CD8-positive, alpha-beta memory T cell (primary cell): Measurements from ENCODE around the gene ZC3HAV1L. TPM values are rescaled to one million over a fixed set of nuclear protein-coding genes. Genes with fewer than 3 reads are reported as not detected.
"Not testable (repeated sequence)": the region's sequence is repeated elsewhere in the genome, so short reads cannot be mapped to it uniquely, and the experiment has no call there.

Experiments
- CTCF ChIA-PET: fragments of 350-600 bp; sonication (Branson Sonifier 250); formaldehyde crosslinking; loops from one replicate; lab custom pipeline; 2021; ENCODE audit warnings: antibody characterized with exemption; lab: Charles Lee
- POLR2A ChIA-PET: fragments of 350-600 bp; sonication (Branson Sonifier 250); formaldehyde crosslinking; loops from one replicate; lab custom pipeline; 2021; ENCODE audit warnings: antibody characterized with exemption; lab: Charles Lee
- DNase-seq, 5 donors: peaks; one replicate each; pipeline versions ENCODE4 v3.0.0 to v3.0.0-alpha.2; 2020 to 2022; ENCODE audit warnings: mixed read lengths in 1 of 5
- H3K27ac ChIP-seq: one replicate; pipeline ENCODE4 v1.7.0; 2013; ENCODE audit warnings: low read depth, mild to moderate bottlenecking, low read length, moderate library complexity
- H3K27me3 ChIP-seq: 2 replicates; pipeline ENCODE4 v1.7.0; 2013; ENCODE audit warnings: low read length, mild to moderate bottlenecking; ENCODE audit not compliant: insufficient read depth, poor library complexity, severe bottlenecking
- H3K36me3 ChIP-seq: 2 replicates; pipeline ENCODE4 v1.7.0; 2013; ENCODE audit warnings: mild to moderate bottlenecking, low read length, moderate library complexity; ENCODE audit not compliant: insufficient read depth
- H3K4me1 ChIP-seq: 2 replicates; pipeline ENCODE4 v1.7.0; 2013; ENCODE audit warnings: mild to moderate bottlenecking, low read length, moderate library complexity; ENCODE audit not compliant: insufficient read depth
- H3K4me3 ChIP-seq: 2 replicates; pipeline ENCODE4 v1.7.0; 2013; ENCODE audit warnings: mild to moderate bottlenecking, low read length
- H3K9me3 ChIP-seq: 2 replicates; pipeline ENCODE4 v1.7.0; 2013; ENCODE audit warnings: mild to moderate bottlenecking, low read length
- H3K27ac Mint-ChIP-seq, 8 donors: one replicate each; pipeline ENCODE4 v1.8.0; 2020 to 2021; ENCODE audit warnings: mixed read lengths in 8 of 8, mild to moderate bottlenecking in 6 of 8, inconsistent platforms in 3 of 8, moderate library complexity in 3 of 8
- H3K27me3 Mint-ChIP-seq, 2 donors: one replicate each; pipeline ENCODE4 v1.8.0; 2020 to 2021; ENCODE audit warnings: mixed read lengths in 2 of 2, mild to moderate bottlenecking in 1 of 2, moderate library complexity in 1 of 2
- H3K36me3 Mint-ChIP-seq, 3 donors: one replicate each; pipeline ENCODE4 v1.8.0; 2020 to 2021; ENCODE audit warnings: mixed read lengths in 3 of 3, inconsistent platforms in 1 of 3, mild to moderate bottlenecking in 1 of 3
- H3K4me1 Mint-ChIP-seq, 3 donors: one replicate each; pipeline ENCODE4 v1.8.0; 2020 to 2021; ENCODE audit warnings: mixed read lengths in 3 of 3, inconsistent platforms in 1 of 3, mild to moderate bottlenecking in 1 of 3
- H3K4me3 Mint-ChIP-seq, 7 donors: one replicate each; pipeline ENCODE4 v1.8.0; 2020 to 2021; ENCODE audit warnings: mixed read lengths in 7 of 7, mild to moderate bottlenecking in 6 of 7, moderate library complexity in 4 of 7, inconsistent platforms in 2 of 7
- H3K9me3 Mint-ChIP-seq, 5 donors: one replicate each; pipeline ENCODE4 v1.8.0; 2020 to 2022; ENCODE audit warnings: mixed read lengths in 5 of 5, mild to moderate bottlenecking in 3 of 5, moderate library complexity in 2 of 5, inconsistent platforms in 1 of 5
- polyA plus RNA-seq: library from polyadenylated mRNA; unstranded; fragments of 300-500 nt; fragmentation: Illumina TruSeq; gene quantifications from one replicate; pipeline ENCODE4 v1.2.3, GENCODE V29; 2021
- total RNA-seq, 2 experiments: library from RNA; stranded (reverse); gene quantifications; one replicate each; pipeline ENCODE4 v1.2.3, GENCODE V29; 2021

Gene ZC3HAV1L
- total and polyA plus RNA-seq, 3 experiments from 2014 or later = 1.1 to 13.6 (median 12.6) TPM

- H3K36me3 Mint-ChIP-seq = peaks cover 16 to 91% (median 32%) of the 10 kb centered on the region in 3 donors
- POLR2A ChIA-PET = interaction anchor here (1.0 kb wide), 1 partner anchor 10 kb away, joined by 3 read pairs; no protein-coding TSS in a partner anchor
Measured at GRCh38 chr7:139077706-139078105, 41.9 kb upstream of the ZC3HAV1L start.

GRCh38 chr7:139075871-139076686 lies 40.2 kb upstream of the ZC3HAV1L start:
- Mint-ChIP-seq H3K27me3 (peaks cover 0 to 1% of the 10 kb centered on the region in 2 donors), H3K4me3 (peak overlapping the region in 1 of 7 donors; percentile 48), H3K4me1 (peaks cover 60 to 89% (median 85%) of the 10 kb centered on the region in 3 donors), H3K36me3 (peaks cover 19 to 90% (median 44%) of the 10 kb centered on the region in 3 donors), H3K9me3 (no peaks in the 10 kb centered on the region), H3K27ac (peak overlapping the region in 7 of 8 donors; percentile 51 to 90 (median 78))
- H3K4me1 ChIP-seq = peaks cover 67% of the 10 kb centered on the region
- H3K27me3 ChIP-seq = no peaks in the 10 kb centered on the region
- no peaks in the 10 kb centered on the region for H3K9me3 ChIP-seq
- POLR2A ChIA-PET = interaction anchor here (1.0 to 1.5 kb wide), 2 partner anchors 20 to 59 kb away, joined by 3 to 5 read pairs; no protein-coding TSS in a partner anchor
- H3K4me3 ChIP-seq = no peak overlapping the region
- no peak for DNase-seq
- CTCF ChIA-PET = interaction anchor here (1.1 to 4.2 kb wide), 23 partner anchors 8 to 198 kb away, joined by 3 to 40 read pairs (median 7); no protein-coding TSS in a partner anchor
- no peak overlapping the region for H3K27ac ChIP-seq
- H3K36me3 ChIP-seq = peaks cover 86% of the 10 kb centered on the region

More at GRCh38 chr7:139077706-139078105, 41.9 kb upstream of the ZC3HAV1L start:
- not testable (repeated sequence) for H3K27me3 Mint-ChIP-seq, H3K27ac ChIP-seq, H3K9me3 Mint-ChIP-seq, DNase-seq, H3K4me3 Mint-ChIP-seq, H3K27me3 ChIP-seq, H3K4me3 ChIP-seq, H3K9me3 ChIP-seq
- H3K4me1 Mint-ChIP-seq = peaks cover 61 to 89% (median 84%) of the 10 kb centered on the region in 3 donors
- H3K36me3 ChIP-seq = peaks cover 83% of the 10 kb centered on the region
- H3K27ac Mint-ChIP-seq = peak overlapping the region in 7 of 8 donors; percentile 12 to 84 (median 72)
- H3K4me1 ChIP-seq = peaks cover 69% of the 10 kb centered on the region
- CTCF ChIA-PET = interaction anchor here (1.0 to 3.6 kb wide), 7 partner anchors 9 to 35 kb away, joined by 3 to 27 read pairs (median 5); no protein-coding TSS in a partner anchor

- no peaks in the 10 kb centered on the region for H3K9me3 Mint-ChIP-seq
- DNase-seq = peak; percentile 58 to 80 (median 78)
- peaks cover 51 to 82% (median 75%) of the 10 kb centered on the region in 3 donors for H3K4me1 Mint-ChIP-seq
- H3K27ac Mint-ChIP-seq = peak overlapping the region; percentile 66 to 91 (median 81)
- no peak overlapping the region for H3K27ac ChIP-seq
- H3K4me1 ChIP-seq = peaks cover 58% of the 10 kb centered on the region
- H3K27me3 ChIP-seq = no peaks in the 10 kb centered on the region
- ChIA-PET POLR2A (interaction anchor here (0.7 to 1.8 kb wide), 6 partner anchors 10 to 189 kb away, joined by 3 to 12 read pairs (median 5); no protein-coding TSS in a partner anchor), CTCF (interaction anchor here (0.9 to 4.2 kb wide), 33 partner anchors 9 to 197 kb away, joined by 3 to 40 read pairs (median 7); a partner anchor contains a TSS)
- no peaks in the 10 kb centered on the region for H3K9me3 ChIP-seq
- H3K4me3 Mint-ChIP-seq = peak overlapping the region; percentile 22 to 82 (median 58)
- H3K27me3 Mint-ChIP-seq = peaks cover 0 to 1% of the 10 kb centered on the region in 2 donors
- no peak overlapping the region for H3K4me3 ChIP-seq
- peaks cover 15 to 84% (median 38%) of the 10 kb centered on the region in 3 donors for H3K36me3 Mint-ChIP-seq
- H3K36me3 ChIP-seq = peaks cover 76% of the 10 kb centered on the region
Measured at GRCh38 chr7:139075031-139075652, 39.3 kb upstream of the ZC3HAV1L start.

- peaks cover 43% of the 10 kb centered on the region for H3K4me1 ChIP-seq
- Mint-ChIP-seq H3K36me3 (peaks cover 26 to 81% (median 32%) of the 10 kb centered on the region in 3 donors), H3K4me3 (peak overlapping the region; percentile 27 to 84 (median 69)), H3K27ac (peak overlapping the region; percentile 60 to 94 (median 86)), H3K4me1 (peaks cover 37 to 78% (median 66%) of the 10 kb centered on the region in 3 donors), H3K9me3 (no peaks in the 10 kb centered on the region), H3K27me3 (peaks cover 0 to 1% of the 10 kb centered on the region in 2 donors)
- no peak overlapping the region for H3K27ac ChIP-seq
- no peak overlapping the region for H3K4me3 ChIP-seq
- no peaks in the 10 kb centered on the region for H3K9me3 ChIP-seq
- peaks cover 72% of the 10 kb centered on the region for H3K36me3 ChIP-seq
- POLR2A ChIA-PET = interaction anchor here (0.9 to 2.0 kb wide), 3 partner anchors 13 to 38 kb away, joined by 3 to 4 read pairs (median 4); no protein-coding TSS in a partner anchor
- CTCF ChIA-PET = interaction anchor here (1.0 to 4.2 kb wide), 5 partner anchors 9 to 187 kb away, joined by 4 to 30 read pairs (median 7); no protein-coding TSS in a partner anchor
- no peak for DNase-seq
- no peaks in the 10 kb centered on the region for H3K27me3 ChIP-seq
Measured at GRCh38 chr7:139072796-139073195, 37.0 kb upstream of the ZC3HAV1L start.

GRCh38 chr7:139071680-139072079 lies 35.8 kb upstream of the ZC3HAV1L start:
- H3K36me3 ChIP-seq = peaks cover 64% of the 10 kb centered on the region
- peaks cover 39 to 78% (median 73%) of the 10 kb centered on the region in 3 donors for H3K4me1 Mint-ChIP-seq
- peak in 2 of 5 donors; percentile 24 to 50 for DNase-seq
- H3K36me3 Mint-ChIP-seq = peaks cover 26 to 82% (median 36%) of the 10 kb centered on the region in 3 donors
- POLR2A ChIA-PET = interaction anchor here (0.9 to 2.0 kb wide), 6 partner anchors 12 to 39 kb away, joined by 3 to 4 read pairs (median 4); no protein-coding TSS in a partner anchor
- peaks cover 0 to 1% of the 10 kb centered on the region in 2 donors for H3K27me3 Mint-ChIP-seq
- H3K27ac Mint-ChIP-seq = peak overlapping the region; percentile 78 to 94 (median 86)
- no peak overlapping the region for H3K4me3 ChIP-seq
- no peaks in the 10 kb centered on the region for H3K9me3 Mint-ChIP-seq
- peaks cover 43% of the 10 kb centered on the region for H3K4me1 ChIP-seq
- CTCF ChIA-PET = interaction anchor here (1.0 to 1.7 kb wide), 4 partner anchors 27 to 185 kb away, joined by 3 to 7 read pairs (median 4); no protein-coding TSS in a partner anchor
- H3K9me3 ChIP-seq = no peaks in the 10 kb centered on the region
- no peak overlapping the region for H3K27ac ChIP-seq
- peak overlapping the region; percentile 24 to 76 (median 41) for H3K4me3 Mint-ChIP-seq
- no peaks in the 10 kb centered on the region for H3K27me3 ChIP-seq

- peak in 1 of 5 donors; percentile 37 for DNase-seq
- H3K27ac Mint-ChIP-seq = peak overlapping the region; percentile 24 to 84 (median 64)
- CTCF ChIA-PET = interaction anchor here (0.7 to 3.2 kb wide), 3 partner anchors 9 to 60 kb away, joined by 3 to 16 read pairs (median 3); no protein-coding TSS in a partner anchor
Measured at GRCh38 chr7:139068544-139069399, 32.9 kb upstream of the ZC3HAV1L start.

More at GRCh38 chr7:139068544-139069399, 32.9 kb upstream of the ZC3HAV1L start:
- Mint-ChIP-seq H3K4me3 (peak overlapping the region in 1 of 7 donors; percentile 41), H3K27me3 (peaks cover 0 to 3% of the 10 kb centered on the region in 2 donors), H3K36me3 (peaks cover 26 to 87% (median 45%) of the 10 kb centered on the region in 3 donors), H3K4me1 (peaks cover 42 to 85% (median 65%) of the 10 kb centered on the region in 3 donors), H3K9me3 (no peaks in the 10 kb centered on the region)
- POLR2A ChIA-PET = interaction anchor here (0.6 to 1.2 kb wide), 3 partner anchors 10 to 26 kb away, joined by 3 to 5 read pairs (median 4); no protein-coding TSS in a partner anchor
- Histone ChIP-seq H3K4me1 (peaks cover 27% of the 10 kb centered on the region), H3K27me3 (no peaks in the 10 kb centered on the region), H3K9me3 (no peaks in the 10 kb centered on the region), H3K27ac (no peak overlapping the region), H3K4me3 (no peak overlapping the region), H3K36me3 (peaks cover 72% of the 10 kb centered on the region)
